Activated CD8-positive, alpha-beta T cell treated with anti-CD3 and anti-CD28 coated beads, Interleukin-2, amount 10 ng/mL, durations not matched to agents 7 days and 5 days (primary cell): ENCODE results near the gene PCDHGA11. TPM values are rescaled to one million over a fixed set of nuclear protein-coding genes. Genes with fewer than 3 reads are reported as not detected.
A peak's percentile ranks its signal among the peaks of the same experiment; 100 is the strongest.
"Not testable (repeated sequence)": the region's sequence is repeated elsewhere in the genome, so short reads cannot be mapped to it uniquely, and the experiment has no call there.

Experiments used
- ATAC-seq: fragments of 150-1000 bp; cut with Tn5 transposase; one replicate; pipeline ENCODE4 v1.10.0; 2021; ENCODE audit warnings: moderate library complexity
- CTCF ChIA-PET: fragments of 350-600 bp; sonication (Branson Sonifier 250); formaldehyde crosslinking; loops from one replicate; lab custom pipeline; 2021; ENCODE audit warnings: antibody characterized with exemption; lab: Charles Lee
- POLR2A ChIA-PET: fragments of 350-600 bp; sonication (Branson Sonifier 250); formaldehyde crosslinking; loops from one replicate; lab custom pipeline; 2021; ENCODE audit warnings: antibody characterized with exemption; lab: Charles Lee
- DNase-seq: peaks from one replicate; pipeline ENCODE4 v3.0.0-alpha.2; 2020
- H3K27ac Mint-ChIP-seq: one replicate; pipeline ENCODE4 v1.8.0; 2021; ENCODE audit warnings: mild to moderate bottlenecking, mixed read lengths
- H3K27me3 Mint-ChIP-seq: one replicate; pipeline ENCODE4 v1.8.0; 2021; ENCODE audit warnings: low read depth, mixed read lengths
- H3K36me3 Mint-ChIP-seq: one replicate; pipeline ENCODE4 v1.8.0; 2021; ENCODE audit warnings: low read depth, mixed read lengths
- H3K4me1 Mint-ChIP-seq: one replicate; pipeline ENCODE4 v1.8.0; 2021; ENCODE audit warnings: low read depth, mixed read lengths
- H3K4me3 Mint-ChIP-seq: one replicate; pipeline ENCODE4 v1.8.0; 2021; ENCODE audit warnings: mild to moderate bottlenecking, mixed read lengths
- H3K9me3 Mint-ChIP-seq: one replicate; pipeline ENCODE4 v1.8.0; 2022; ENCODE audit warnings: mixed read lengths; ENCODE audit not compliant: insufficient read depth
- total RNA-seq, 2 experiments: library from RNA; stranded (reverse); gene quantifications; one replicate each; pipeline ENCODE4 v1.2.3, GENCODE V29; 2021

The PCDHGA11 gene
- total RNA-seq: under 1 TPM in 1 of 2 experiments, not detected in 1; 0.05 TPM

DNA sequence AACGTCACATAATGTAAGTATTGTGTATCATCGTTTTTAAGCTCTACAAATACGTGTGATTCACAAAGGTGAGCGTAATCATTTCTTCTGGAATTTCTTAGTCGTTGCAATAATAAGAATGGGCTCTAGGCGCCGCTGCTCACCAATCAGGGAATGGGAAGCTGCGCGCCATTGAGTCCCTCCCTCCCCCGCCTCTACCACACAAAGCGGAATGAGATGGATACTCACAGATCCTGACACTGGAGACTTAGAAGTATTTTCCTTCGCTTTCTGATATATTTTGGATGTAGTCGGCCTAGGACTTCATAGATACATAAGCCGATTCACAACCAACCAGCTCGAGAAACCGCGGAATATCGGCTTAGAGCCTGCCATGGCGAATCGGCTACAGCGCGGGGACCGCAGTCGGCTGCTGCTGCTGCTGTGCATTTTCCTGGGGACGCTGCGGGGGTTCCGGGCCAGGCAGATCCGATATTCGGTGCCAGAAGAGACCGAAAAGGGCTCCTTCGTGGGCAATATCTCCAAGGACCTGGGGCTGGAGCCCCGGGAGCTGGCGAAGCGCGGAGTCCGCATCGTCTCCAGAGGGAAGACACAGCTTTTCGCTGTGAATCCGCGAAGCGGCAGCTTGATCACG is at the start of gene PCDHGA11:
PCDHGA11 (plus strand) TSS at position 197 of the 634 bp plus-strand sequence; CDS start at position 374, 177 bp downstream.
- ChIA-PET POLR2A (no interaction called here), CTCF (interaction anchor here (0.7 to 3.2 kb wide), 27 partner anchors 8 to 1376 kb away, joined by 3 to 28 read pairs (median 5); partner anchors contain the start of genes PCDHB10, PCDHB14, PCDHB15 and PCDHGA10)
- ATAC-seq (no peak), DNase-seq (peak; percentile 53)
- Mint-ChIP-seq H3K27me3 (peaks cover 62% of the 10 kb centered on the region), H3K36me3 (peaks cover 29% of the 10 kb centered on the region), H3K4me3 (peak within 1 kb of the TSS; percentile 69), H3K9me3 (peaks cover 24% of the 10 kb centered on the region), H3K27ac (peak within 1 kb of the TSS; percentile 35), H3K4me1 (peaks cover 11% of the 10 kb centered on the region)

- ATAC-seq: no peak
- Mint-ChIP-seq H3K4me1 (peaks cover 8% of the 10 kb centered on the region), H3K27ac (no peak overlapping the region), H3K9me3 (peaks cover 18% of the 10 kb centered on the region), H3K4me3 (no peak overlapping the region), H3K27me3 (peaks cover 39% of the 10 kb centered on the region), H3K36me3 (peaks cover 9% of the 10 kb centered on the region)
- ChIA-PET CTCF (interaction anchor here (0.7 to 1.7 kb wide), 4 partner anchors 28 to 59 kb away, joined by 3 to 6 read pairs (median 6); partner anchors contain the start of genes PCDHGA10, PCDHGA11, PCDHGA12 and PCDHGA3), POLR2A (interaction anchor here (0.6 kb wide), 1 partner anchor 1070 kb away, joined by 3 read pairs; no protein-coding TSS in a partner anchor)
- no peak for DNase-seq
Observed at GRCh38 chr5:141371572-141372475, 49.0 kb upstream of the PCDHGA11 start.

DNA sequence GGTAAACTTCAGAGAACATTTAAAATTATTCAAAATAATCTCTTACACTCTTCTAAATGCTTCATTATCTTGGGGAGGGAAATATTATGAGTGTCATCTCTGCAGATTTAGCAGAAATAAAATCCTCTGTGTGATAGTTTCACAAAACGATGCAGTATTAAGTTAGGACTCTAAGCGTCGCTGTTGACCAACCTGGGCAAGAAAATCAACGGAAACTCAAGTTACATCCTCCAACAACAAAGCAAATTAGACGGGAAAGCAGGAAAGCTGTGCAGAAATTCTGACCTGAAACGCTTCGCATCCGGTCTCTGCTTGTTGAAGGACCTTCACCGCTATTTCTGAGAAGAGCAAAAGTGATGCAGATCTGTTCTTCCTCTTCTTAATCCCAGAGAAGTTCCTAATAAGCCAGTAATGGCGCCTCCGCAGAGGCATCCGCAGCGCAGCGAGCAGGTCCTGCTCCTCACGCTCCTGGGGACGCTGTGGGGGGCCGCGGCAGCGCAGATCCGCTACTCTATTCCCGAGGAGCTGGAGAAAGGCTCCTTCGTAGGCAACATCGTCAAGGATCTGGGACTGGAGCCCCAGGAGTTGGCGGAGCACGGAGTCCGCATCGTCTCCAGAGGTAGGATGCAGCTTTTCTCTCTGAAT is 47.1 kb upstream of the PCDHGA11 start, which contains the start of gene PCDHGA6:
PCDHGA6 (plus strand) TSS at position 219 of the 645 bp plus-strand sequence; CDS start at position 412, 193 bp downstream.
- CTCF ChIA-PET: interaction anchor here (1.2 to 1.7 kb wide), 4 partner anchors 10 to 190 kb away, joined by 3 to 5 read pairs (median 4); partner anchors contain the start of gene PCDHGB5

GRCh38 chr5:141374627-141375026 is 46.2 kb upstream of the PCDHGA11 start:
- Mint-ChIP-seq H3K27ac (no peak overlapping the region), H3K36me3 (peaks cover 9% of the 10 kb centered on the region), H3K27me3 (peaks cover 35% of the 10 kb centered on the region), H3K4me1 (peaks cover 8% of the 10 kb centered on the region), H3K4me3 (no peak overlapping the region), H3K9me3 (peaks cover 13% of the 10 kb centered on the region)
- ATAC-seq (no peak), DNase-seq (no peak)
- POLR2A ChIA-PET: no interaction called here
- CTCF ChIA-PET: interaction anchor here (1.1 to 1.7 kb wide), 5 partner anchors 9 to 189 kb away, joined by 3 to 5 read pairs (median 4); partner anchors contain the start of gene PCDHGB5

More for the DNA sequence above, 47.1 kb upstream of the PCDHGA11 start, which contains the start of gene PCDHGA6:
- Mint-ChIP-seq H3K36me3 (peaks cover 9% of the 10 kb centered on the region), H3K4me1 (peaks cover 8% of the 10 kb centered on the region), H3K4me3 (peak within 1 kb of the TSS; percentile 2), H3K27me3 (peaks cover 38% of the 10 kb centered on the region), H3K9me3 (peaks cover 18% of the 10 kb centered on the region), H3K27ac (no peak within 1 kb of the TSS)
- no peak for DNase-seq
- POLR2A ChIA-PET: no interaction called here
- ATAC-seq: no peak

DNA sequence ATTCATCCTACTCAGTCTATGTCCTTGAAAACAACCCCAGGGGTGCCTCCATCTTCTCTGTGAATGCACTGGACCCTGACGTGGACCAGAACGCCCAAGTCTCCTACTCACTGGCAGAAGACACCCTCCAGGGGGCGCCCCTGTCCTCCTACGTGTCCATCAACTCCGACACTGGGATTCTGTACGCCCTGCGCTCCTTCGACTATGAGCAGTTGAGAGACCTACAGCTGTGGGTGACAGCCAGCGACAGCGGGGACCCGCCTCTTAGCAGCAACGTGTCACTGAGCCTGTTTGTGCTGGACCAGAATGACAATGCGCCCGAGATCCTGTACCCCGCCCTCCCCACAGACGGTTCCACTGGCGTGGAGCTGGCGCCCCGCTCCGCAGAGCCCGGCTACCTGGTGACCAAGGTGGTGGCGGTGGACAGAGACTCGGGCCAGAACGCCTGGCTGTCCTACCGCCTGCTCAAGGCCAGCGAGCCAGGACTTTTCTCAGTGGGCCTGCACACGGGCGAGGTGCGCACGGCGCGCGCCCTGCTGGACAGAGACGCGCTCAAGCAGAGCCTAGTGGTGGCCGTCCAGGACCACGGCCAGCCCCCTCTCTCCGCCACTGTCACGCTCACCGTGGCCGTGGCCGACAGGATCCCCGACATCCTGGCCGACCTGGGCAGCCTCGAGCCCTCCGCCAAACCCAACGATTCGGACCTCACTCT is 45.3 kb upstream of the PCDHGA11 start:
- DNase-seq, H3K36me3 Mint-ChIP-seq, H3K4me3 Mint-ChIP-seq, ATAC-seq, POLR2A ChIA-PET, H3K27ac Mint-ChIP-seq, H3K4me1 Mint-ChIP-seq: not testable (repeated sequence)
- peaks cover 28% of the 10 kb centered on the region for H3K27me3 Mint-ChIP-seq
- H3K9me3 Mint-ChIP-seq: peaks cover 15% of the 10 kb centered on the region
- CTCF ChIA-PET: interaction anchor here (1.1 to 1.4 kb wide), 3 partner anchors 20 to 182 kb away, joined by 3 to 4 read pairs (median 3); partner anchors contain the start of gene PCDHGB5

DNA sequence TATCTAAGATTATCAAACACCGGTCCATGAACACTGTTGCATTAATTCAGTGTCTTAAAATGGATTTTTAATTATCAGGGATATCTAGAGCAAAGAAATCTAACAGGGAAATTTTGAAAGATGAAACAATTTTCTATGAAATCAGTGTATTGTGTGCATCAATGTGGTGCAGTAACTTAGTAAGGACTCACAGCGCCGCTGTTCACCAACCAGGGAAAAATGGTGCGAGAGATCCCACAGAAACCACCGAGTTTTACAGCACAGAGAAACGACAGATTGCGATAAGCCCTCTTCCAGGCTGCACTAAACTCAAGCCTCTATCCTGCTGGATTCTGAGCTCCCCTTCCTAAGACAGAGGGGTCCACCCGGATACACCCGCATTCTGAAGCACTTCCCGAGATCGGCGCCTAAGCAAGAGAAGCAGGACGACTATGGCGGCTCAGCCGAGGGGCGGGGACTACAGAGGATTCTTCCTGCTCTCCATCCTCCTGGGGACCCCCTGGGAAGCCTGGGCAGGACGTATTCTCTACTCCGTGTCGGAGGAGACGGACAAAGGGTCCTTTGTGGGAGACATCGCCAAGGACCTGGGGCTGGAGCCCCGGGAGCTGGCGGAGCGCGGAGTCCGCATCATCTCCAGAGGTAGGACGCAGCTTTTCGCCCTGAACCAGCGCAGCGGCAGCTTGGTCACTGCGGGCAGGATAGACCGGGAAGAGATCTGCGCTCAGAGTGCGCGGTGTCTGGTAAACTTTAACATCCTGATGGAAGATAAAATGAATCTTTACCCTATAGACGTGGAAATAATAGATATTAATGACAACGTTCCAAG is 38.2 kb upstream of the PCDHGA11 start, which contains the start of gene PCDHGA7:
PCDHGA7 (plus strand) TSS at position 274 of the 826 bp plus-strand sequence; CDS start at position 432, 158 bp downstream.
- H3K36me3 Mint-ChIP-seq: peaks cover 2% of the 10 kb centered on the region
- DNase-seq: no peak
- H3K27ac Mint-ChIP-seq: no peak within 1 kb of the TSS
- H3K4me1 Mint-ChIP-seq: no peaks in the 10 kb centered on the region
- ChIA-PET POLR2A (no interaction called here), CTCF (interaction anchor here (1.5 to 1.7 kb wide), 2 partner anchors 8 to 13 kb away, joined by 4 to 5 read pairs; partner anchors contain the start of genes PCDHGA6 and PCDHGB3)
- ATAC-seq: no peak
- peak within 1 kb of the TSS; percentile 36 for H3K4me3 Mint-ChIP-seq
- H3K9me3 Mint-ChIP-seq: peaks cover 20% of the 10 kb centered on the region
- peaks cover 35% of the 10 kb centered on the region for H3K27me3 Mint-ChIP-seq

GRCh38 chr5:141383345-141383744 is 37.5 kb upstream of the PCDHGA11 start:
- DNase-seq (no peak), ATAC-seq (no peak)
- CTCF ChIA-PET: interaction anchor here (1.5 to 1.7 kb wide), 2 partner anchors 9 to 13 kb away, joined by 4 to 5 read pairs; partner anchors contain the start of genes PCDHGA6 and PCDHGB3
- Mint-ChIP-seq H3K4me3 (no peak overlapping the region), H3K4me1 (no peaks in the 10 kb centered on the region), H3K9me3 (peaks cover 21% of the 10 kb centered on the region), H3K27me3 (peaks cover 37% of the 10 kb centered on the region), H3K36me3 (peaks cover 2% of the 10 kb centered on the region), H3K27ac (no peak overlapping the region)
- POLR2A ChIA-PET: no interaction called here

- no peak overlapping the region for H3K27ac Mint-ChIP-seq
- H3K36me3 Mint-ChIP-seq: peaks cover 2% of the 10 kb centered on the region
- peaks cover 33% of the 10 kb centered on the region for H3K9me3 Mint-ChIP-seq
- H3K4me1 Mint-ChIP-seq: no peaks in the 10 kb centered on the region
- CTCF ChIA-PET: interaction anchor here (1.1 kb wide), 1 partner anchor 15 kb away, joined by 3 read pairs; the partner anchor contains the start of gene PCDHGB3
- POLR2A ChIA-PET: no interaction called here
- no peak overlapping the region for H3K4me3 Mint-ChIP-seq
- DNase-seq (no peak), ATAC-seq (no peak)
- H3K27me3 Mint-ChIP-seq: peaks cover 40% of the 10 kb centered on the region
Observed at GRCh38 chr5:141384471-141385267, 36.2 kb upstream of the PCDHGA11 start.

DNA sequence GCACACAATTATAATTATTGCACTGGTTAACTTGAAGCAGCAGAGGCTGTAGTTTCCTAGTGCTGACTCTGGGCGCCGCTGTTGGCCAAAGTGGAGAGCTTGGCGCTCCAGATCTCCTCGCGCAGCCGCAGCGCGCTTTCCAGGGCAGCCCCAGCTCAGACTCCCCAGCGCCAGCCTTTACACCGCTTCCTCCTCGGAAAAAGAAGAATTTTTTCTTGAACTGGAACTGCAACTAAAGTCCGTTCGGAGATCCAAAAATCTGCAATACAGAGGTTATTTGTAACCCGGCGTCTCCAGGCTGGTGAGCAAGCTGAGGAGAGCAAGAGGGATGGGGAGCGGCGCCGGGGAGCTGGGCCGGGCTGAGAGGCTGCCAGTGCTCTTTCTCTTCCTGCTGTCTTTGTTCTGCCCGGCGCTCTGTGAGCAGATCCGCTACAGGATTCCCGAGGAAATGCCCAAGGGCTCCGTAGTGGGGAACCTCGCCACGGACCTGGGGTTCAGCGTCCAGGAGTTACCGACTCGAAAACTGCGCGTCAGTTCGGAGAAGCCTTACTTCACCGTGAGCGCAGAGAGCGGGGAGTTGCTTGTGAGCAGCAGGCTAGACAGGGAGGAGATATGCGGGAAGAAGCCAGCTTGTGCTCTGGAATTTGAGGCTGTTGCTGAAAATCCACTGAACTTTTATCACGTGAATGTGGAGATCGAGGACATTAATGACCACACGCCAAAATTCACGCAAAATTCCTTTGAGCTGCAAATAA is 33.1 kb upstream of the PCDHGA11 start, which contains the start of gene PCDHGB4:
PCDHGB4 (plus strand) TSS at position 142 of the 755 bp plus-strand sequence; CDS start at position 329, 187 bp downstream.
- peak; percentile 44 for ATAC-seq

More for the DNA sequence above, 33.1 kb upstream of the PCDHGA11 start, which contains the start of gene PCDHGB4:
- CTCF ChIA-PET: interaction anchor here (2.5 kb wide), 1 partner anchor 26 kb away, joined by 9 read pairs; the partner anchor contains the start of gene PCDHGA10
- H3K27ac Mint-ChIP-seq, H3K4me1 Mint-ChIP-seq, POLR2A ChIA-PET, H3K36me3 Mint-ChIP-seq: not testable (repeated sequence)
- peak; percentile 34 for DNase-seq
- Mint-ChIP-seq H3K9me3 (peaks cover 34% of the 10 kb centered on the region), H3K4me3 (peak within 1 kb of the TSS; percentile 0), H3K27me3 (peaks cover 38% of the 10 kb centered on the region)
